H9 (cell line): ENCODE data around the gene SMC2. TPM values are rescaled to one million over a fixed set of nuclear protein-coding genes. Genes with fewer than 3 reads are reported as not detected.

Experiments
- DNase-seq: peaks from one replicate; pipeline ENCODE4 v3.0.0-alpha.2; 2017
- H2AFZ ChIP-seq: one replicate; pipeline ENCODE4 v1.6.1; 2013; ENCODE audit warnings: mild to moderate bottlenecking, low read length, control low read depth, moderate library complexity
- H2AK5ac ChIP-seq: 2 replicates; pipeline ENCODE4 v1.6.1; 2013; ENCODE audit warnings: low read length, control low read depth, mixed read lengths; ENCODE audit not compliant: insufficient read length
- H2BK120ac ChIP-seq: one replicate; pipeline ENCODE4 v1.6.1; 2013; ENCODE audit warnings: low read depth, mild to moderate bottlenecking, low read length, control low read depth, inconsistent platforms; ENCODE audit not compliant: poor library complexity, severe bottlenecking
- H2BK12ac ChIP-seq: 2 replicates; pipeline ENCODE4 v1.6.1; 2013; ENCODE audit warnings: low read length, control low read depth, mixed read lengths, low read depth; ENCODE audit not compliant: insufficient read length
- H2BK15ac ChIP-seq: 2 replicates; pipeline ENCODE4 v1.6.1; 2013; ENCODE audit warnings: low read depth, low read length, control low read depth
- H2BK20ac ChIP-seq: one replicate; pipeline ENCODE4 v1.6.1; 2013; ENCODE audit warnings: low read depth, mild to moderate bottlenecking, low read length, control low read depth, inconsistent platforms; ENCODE audit not compliant: poor library complexity, severe bottlenecking
- H2BK5ac ChIP-seq: 2 replicates; pipeline ENCODE4 v1.6.1; 2013; ENCODE audit warnings: low read length, control low read depth, mixed read lengths; ENCODE audit not compliant: insufficient read length
- H3K14ac ChIP-seq: 2 replicates; pipeline ENCODE4 v1.6.1; 2013; ENCODE audit warnings: low read length, control low read depth; ENCODE audit not compliant: insufficient read depth
- H3K18ac ChIP-seq: 2 replicates; pipeline ENCODE4 v1.6.1; 2013; ENCODE audit warnings: low read depth, mild to moderate bottlenecking, mixed read lengths, low read length, control low read depth; ENCODE audit not compliant: insufficient read length
- H3K23ac ChIP-seq: 2 replicates; pipeline ENCODE4 v1.6.1; 2013; ENCODE audit warnings: low read length, control low read depth, mixed read lengths, low read depth; ENCODE audit not compliant: insufficient read length
- H3K23me2 ChIP-seq: 2 replicates; pipeline ENCODE4 v1.6.1; 2013; ENCODE audit warnings: low read depth, mild to moderate bottlenecking, mixed read lengths, low read length, control low read depth; ENCODE audit not compliant: insufficient read length, poor library complexity, severe bottlenecking
- H3K27ac ChIP-seq: 2 replicates; pipeline ENCODE4 v1.5.1; 2013; ENCODE audit warnings: low read length, control low read depth, mixed read lengths, low read depth; ENCODE audit not compliant: insufficient read length
- H3K27me3 ChIP-seq: 2 replicates; pipeline ENCODE4 v1.6.1; 2013; ENCODE audit warnings: low read length, control low read depth, inconsistent platforms; ENCODE audit not compliant: insufficient read depth
- H3K4ac ChIP-seq: 2 replicates; pipeline ENCODE4 v1.6.1; 2013; ENCODE audit warnings: low read depth, mild to moderate bottlenecking, control low read depth, inconsistent platforms, low read length, moderate library complexity
- H3K4me1 ChIP-seq: 2 replicates; pipeline ENCODE4 v1.6.1; 2013; ENCODE audit warnings: low read length, control low read depth, inconsistent platforms; ENCODE audit not compliant: insufficient read depth
- H3K4me2 ChIP-seq: 2 replicates; pipeline ENCODE4 v1.6.1; 2013; ENCODE audit warnings: low read length, control low read depth, mixed read lengths; ENCODE audit not compliant: insufficient read length, insufficient read depth
- H3K56ac ChIP-seq: 2 replicates; pipeline ENCODE4 v1.6.1; 2013; ENCODE audit warnings: low read depth, mild to moderate bottlenecking, mixed read lengths, low read length, control low read depth; ENCODE audit not compliant: insufficient read length
- H3K79me1 ChIP-seq: 2 replicates; pipeline ENCODE4 v1.6.1; 2013; ENCODE audit warnings: low read depth, mild to moderate bottlenecking, moderate library complexity, low read length, control low read depth, inconsistent platforms; ENCODE audit not compliant: insufficient read depth, poor library complexity, severe bottlenecking
- H3K79me2 ChIP-seq: 2 replicates; pipeline ENCODE4 v1.6.1; 2013; ENCODE audit warnings: low read length, control low read depth, inconsistent platforms; ENCODE audit not compliant: insufficient read depth
- H3K9ac ChIP-seq: 2 replicates; pipeline ENCODE4 v1.6.1; 2013; ENCODE audit warnings: low read length, control low read depth, mixed read lengths; ENCODE audit not compliant: insufficient read length; ENCODE audit errors: extremely low read depth
- H3K9me3 ChIP-seq: one replicate; pipeline ENCODE4 v1.6.1; 2013; ENCODE audit warnings: low read depth, low read length, inconsistent platforms; ENCODE audit not compliant: control insufficient read depth
- H3T11ph ChIP-seq: one replicate; pipeline ENCODE4 v1.6.1; 2013; ENCODE audit warnings: mild to moderate bottlenecking, low read length, control low read depth, inconsistent platforms
- H4K20me1 ChIP-seq: one replicate; pipeline ENCODE4 v1.6.1; 2013; ENCODE audit not compliant: control insufficient read depth, insufficient read length, insufficient read depth
- H4K5ac ChIP-seq: 2 replicates; pipeline ENCODE4 v1.6.1; 2013; ENCODE audit warnings: low read depth, mild to moderate bottlenecking, mixed read lengths, low read length, control low read depth; ENCODE audit not compliant: insufficient read length
- H4K8ac ChIP-seq: replicated peaks from 2 replicates; pipeline ENCODE4 v1.6.1; 2013; ENCODE audit warnings: low read length, control low read depth, mixed read lengths, low read depth; ENCODE audit not compliant: insufficient read length
- H4K91ac ChIP-seq: 2 replicates; pipeline ENCODE4 v1.6.1; 2013; ENCODE audit warnings: low read depth, mild to moderate bottlenecking, moderate library complexity, mixed read lengths, low read length, control low read depth; ENCODE audit not compliant: insufficient read length
- H3K27ac Mint-ChIP-seq, 3 experiments: 2 replicates in 2 of 3; 3 replicates in 1 of 3; pipeline ENCODE4 v1.8.0; 2020 to 2021; ENCODE audit warnings: mixed read lengths in 3 of 3, mild to moderate bottlenecking in 1 of 3, moderate library complexity in 1 of 3
- H3K27me3 Mint-ChIP-seq: 2 replicates; pipeline ENCODE4 v1.8.0; 2021; ENCODE audit warnings: low read depth, mild to moderate bottlenecking, moderate library complexity, mixed read lengths
- H3K36me3 Mint-ChIP-seq, 3 experiments: 2 replicates in 2 of 3; 3 replicates in 1 of 3; pipeline ENCODE4 v1.8.0; 2020 to 2021; ENCODE audit warnings: low read depth in 3 of 3, mixed read lengths in 3 of 3; ENCODE audit not compliant: insufficient read depth in 1 of 3
- H3K4me1 Mint-ChIP-seq, 2 experiments: 2 replicates each; pipeline ENCODE4 v1.8.0; 2020; ENCODE audit warnings: mixed read lengths in 2 of 2
- H3K4me3 Mint-ChIP-seq, 2 experiments: 2 replicates in 1 of 2; 3 replicates in 1 of 2; pipeline ENCODE4 v1.8.0; 2020 to 2021; ENCODE audit warnings: mild to moderate bottlenecking in 2 of 2, mixed read lengths in 2 of 2, moderate library complexity in 1 of 2
- H3K9me3 Mint-ChIP-seq, 2 experiments: 2 replicates in 1 of 2; 3 replicates in 1 of 2; pipeline ENCODE4 v1.8.0; 2020; ENCODE audit warnings: mild to moderate bottlenecking in 2 of 2, mixed read lengths in 2 of 2, moderate library complexity in 1 of 2
- WGBS: extraction: QIAGEN DNeasy Blood & Tissue Kit; methylation state at CpG from one replicate; pipeline ENCODE4 v1.1.7; 2013; ENCODE audit warnings: missing lambda C conversion rate, low lambda C conversion rate, mixed read lengths; ENCODE audit not compliant: insufficient read length; ENCODE audit errors: extremely low coverage; 5-methylcytosine and 5-hydroxymethylcytosine counted together
- total RNA-seq: library from RNA; stranded (reverse); gene quantifications from 2 replicates; pipeline ENCODE4 v1.2.1, GENCODE V29; 2021
- TF ChIP-seq, protein P1 (sequence below): fragments of 200-600 bp; sonication (generic); conservative IDR thresholded peaks from 3 replicates; pipeline ENCODE4 v1.8.0; 2021; ENCODE audit warnings: antibody characterized with exemption, mild to moderate bottlenecking

SMC2 gene
- total RNA-seq, 1 experiment from 2014 or later = 47.0 TPM

DNA sequence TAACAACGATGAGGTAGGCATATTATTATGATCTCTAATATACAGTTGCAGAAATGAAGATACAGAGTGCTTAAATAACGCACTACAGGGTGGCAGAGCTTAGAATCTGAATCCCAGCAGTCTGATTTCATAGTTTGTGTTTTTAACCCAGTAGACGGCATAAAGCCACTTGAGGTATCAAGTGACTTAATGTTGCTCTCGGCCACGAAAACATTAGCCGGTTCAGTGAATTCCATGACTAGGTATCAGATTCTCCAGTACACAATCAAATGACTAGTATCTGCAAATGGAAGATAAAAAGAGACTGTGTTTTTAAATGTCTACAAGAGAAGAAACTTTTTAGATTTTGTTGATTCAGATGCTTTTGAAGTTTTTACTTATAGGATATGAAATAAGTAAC is 24.8 kb downstream of the SMC2 start:
- Mint-ChIP-seq H3K36me3 (peaks cover 15 to 72% (median 49%) of the 10 kb centered on the region in 3 experiments; a peak in 5 of 7 replicates), H3K27ac (no peak overlapping the region), H3K4me3 (no peak overlapping the region), H3K9me3 (no peaks in the 10 kb centered on the region), H3K27me3 (no peaks in the 10 kb centered on the region), H3K4me1 (no peaks in the 10 kb centered on the region)
- no peaks in the 10 kb centered on the region for H4K20me1 ChIP-seq
- no peak overlapping the region for H4K5ac ChIP-seq
- H3K79me2 ChIP-seq = no peaks in the 10 kb centered on the region
- no CpG with 5 or more reads among the region's 6 CpGs for WGBS
- no peak overlapping the region for H3K27ac ChIP-seq
- H4K8ac ChIP-seq = no peak overlapping the region
- no peak overlapping the region for H3K23ac ChIP-seq
- H2AK5ac ChIP-seq = no peak overlapping the region
- H3K79me1 ChIP-seq = no peaks in the 10 kb centered on the region
- H2BK12ac ChIP-seq = no peak overlapping the region
- H2BK20ac ChIP-seq = no peak overlapping the region
- no peak overlapping the region for H3K4me2 ChIP-seq
- no peak overlapping the region for H3K56ac ChIP-seq
- H4K91ac ChIP-seq = no peak overlapping the region
- no peaks in the 10 kb centered on the region for H3K27me3 ChIP-seq
- no peak overlapping the region for H3K9ac ChIP-seq
- H2AFZ ChIP-seq = no peak overlapping the region
- no peak overlapping the region for H3K14ac ChIP-seq
- no peaks in the 10 kb centered on the region for H3K9me3 ChIP-seq
- TF ChIP-seq, protein P1, sequence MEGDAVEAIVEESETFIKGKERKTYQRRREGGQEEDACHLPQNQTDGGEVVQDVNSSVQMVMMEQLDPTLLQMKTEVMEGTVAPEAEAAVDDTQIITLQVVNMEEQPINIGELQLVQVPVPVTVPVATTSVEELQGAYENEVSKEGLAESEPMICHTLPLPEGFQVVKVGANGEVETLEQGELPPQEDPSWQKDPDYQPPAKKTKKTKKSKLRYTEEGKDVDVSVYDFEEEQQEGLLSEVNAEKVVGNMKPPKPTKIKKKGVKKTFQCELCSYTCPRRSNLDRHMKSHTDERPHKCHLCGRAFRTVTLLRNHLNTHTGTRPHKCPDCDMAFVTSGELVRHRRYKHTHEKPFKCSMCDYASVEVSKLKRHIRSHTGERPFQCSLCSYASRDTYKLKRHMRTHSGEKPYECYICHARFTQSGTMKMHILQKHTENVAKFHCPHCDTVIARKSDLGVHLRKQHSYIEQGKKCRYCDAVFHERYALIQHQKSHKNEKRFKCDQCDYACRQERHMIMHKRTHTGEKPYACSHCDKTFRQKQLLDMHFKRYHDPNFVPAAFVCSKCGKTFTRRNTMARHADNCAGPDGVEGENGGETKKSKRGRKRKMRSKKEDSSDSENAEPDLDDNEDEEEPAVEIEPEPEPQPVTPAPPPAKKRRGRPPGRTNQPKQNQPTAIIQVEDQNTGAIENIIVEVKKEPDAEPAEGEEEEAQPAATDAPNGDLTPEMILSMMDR = no peak
- H3K4me1 ChIP-seq = no peaks in the 10 kb centered on the region
- no peak overlapping the region for H2BK5ac ChIP-seq
- H3K18ac ChIP-seq = no peak overlapping the region
- H3K4ac ChIP-seq = no peak overlapping the region
- H2BK15ac ChIP-seq = no peak overlapping the region
- no peak overlapping the region for H3T11ph ChIP-seq
- H3K23me2 ChIP-seq = no peaks in the 10 kb centered on the region
- DNase-seq = no peak
- no peak overlapping the region for H2BK120ac ChIP-seq
